HepG2 (cell line): ENCODE measurements around the gene DOCK4. TPM values are rescaled to one million over a fixed set of nuclear protein-coding genes. Genes with fewer than 3 reads are reported as not detected.

ENCODE experiments used
- CBFB ChIP-seq: sonication (generic); formaldehyde crosslinking; IDR thresholded peaks from 2 replicates; pipeline ENCODE4 v1.4.0; 2020; ENCODE audit warnings: missing genetic modification reagents
- CCDC6 ChIP-seq: sonication (generic); formaldehyde crosslinking; IDR thresholded peaks from 2 replicates; pipeline ENCODE4 v1.8.1; 2022; ENCODE audit warnings: mild to moderate bottlenecking, missing genetic modification reagents, moderate library complexity
- DMAP1 ChIP-seq: IDR thresholded peaks from 2 replicates; pipeline ENCODE4 v1.6.1; 2016
- ELF3 ChIP-seq: IDR thresholded peaks from 2 replicates; pipeline ENCODE4 v1.6.1; 2016; ENCODE audit warnings: missing genetic modification reagents, missing compliant biosample characterization
- ETV6 ChIP-seq: sonication (generic); formaldehyde crosslinking; conservative IDR thresholded peaks from 2 replicates; pipeline ENCODE4 v1.4.0; 2020; ENCODE audit warnings: missing genetic modification reagents
- GFI1 ChIP-seq: sonication (generic); formaldehyde crosslinking; IDR thresholded peaks from 2 replicates; pipeline ENCODE4 v1.5.0; 2020; ENCODE audit warnings: missing genetic modification reagents, mild to moderate bottlenecking, borderline replicate concordance
- MYC ChIP-seq: sonication (generic); formaldehyde crosslinking; IDR thresholded peaks from 2 replicates; pipeline ENCODE4 v1.9.0; 2021; ENCODE audit warnings: missing genetic modification reagents, borderline replicate concordance
- PITX1 ChIP-seq: sonication (generic); formaldehyde crosslinking; IDR thresholded peaks from 2 replicates; pipeline ENCODE4 v1.5.1; 2020; ENCODE audit warnings: mild to moderate bottlenecking, missing genetic modification reagents
- SMC3 ChIP-seq: IDR thresholded peaks from 2 replicates; pipeline ENCODE4 v1.6.1; 2011; ENCODE audit warnings: low read length, improper control_type of control experiment
- STAT5B ChIP-seq: sonication (generic); formaldehyde crosslinking; IDR thresholded peaks from 2 replicates; pipeline ENCODE4 v1.4.0; 2020; ENCODE audit warnings: missing genetic modification reagents
- ZBTB8A ChIP-seq: sonication (generic); formaldehyde crosslinking; IDR thresholded peaks from 2 replicates; pipeline ENCODE4 v1.4.0; 2020; ENCODE audit warnings: mild to moderate bottlenecking, low read depth, missing genetic modification reagents, borderline replicate concordance
- polyA plus RNA-seq, 8 experiments: library from polyadenylated mRNA; depleted of rRNA in 3 of 8; stranded (reverse) in 7 of 8; unstranded in 1 of 8; fragments of >200 nt; fragmentation: Illumina TruSeq in 4 of 8; extraction: Trizol in 4 of 8; gene quantifications; 2 replicates each; pipeline versions ENCODE4 v1.2.1 to v1.2.3, GENCODE V29; 2011 to 2016; ENCODE audit warnings: low read depth in 4 of 8, missing spikeins in 1 of 8, mixed read lengths in 1 of 8; ENCODE audit not compliant: insufficient read depth in 1 of 8
- total RNA-seq, 5 experiments: library from RNA; depleted of rRNA; stranded (reverse); fragments of >200 nt; fragmentation: Illumina TruSeq; extraction: Trizol; gene quantifications; 2 replicates each; pipeline ENCODE4 v1.2.3, GENCODE V29; 2016; ENCODE audit warnings: low read depth in 1 of 5
- TF ChIP-seq, protein P1 (sequence below): sonication (generic); formaldehyde crosslinking; IDR thresholded peaks from 2 replicates; pipeline ENCODE4 v1.4.0; 2020; ENCODE audit warnings: missing genetic modification reagents
- TF ChIP-seq, protein P2 (sequence below): sonication (generic); formaldehyde crosslinking; IDR thresholded peaks from 2 replicates; pipeline ENCODE4 v1.4.0; 2020; ENCODE audit warnings: missing genetic modification reagents, borderline replicate concordance
- TF ChIP-seq, protein P3 (sequence below): sonication (generic); formaldehyde crosslinking; IDR thresholded peaks from 2 replicates; pipeline ENCODE4 v1.4.0; 2020; ENCODE audit warnings: missing genetic modification reagents
- TF ChIP-seq, protein P4 (sequence below): sonication (generic); formaldehyde crosslinking; IDR thresholded peaks from 2 replicates; pipeline ENCODE4 v1.5.0; 2020; ENCODE audit warnings: mild to moderate bottlenecking, missing genetic modification reagents
- TF ChIP-seq, protein P5 (sequence below): sonication (generic); formaldehyde crosslinking; IDR thresholded peaks from 2 replicates; pipeline ENCODE4 v1.5.1; 2020; ENCODE audit warnings: mild to moderate bottlenecking, missing genetic modification reagents, borderline replicate concordance

The DOCK4 gene
- total and polyA plus RNA-seq, 2 of the 13 experiments (the other 11 are each of a cell fraction or from before 2014, with no cell fraction given) = 13.5 to 17.4 TPM

DNA sequence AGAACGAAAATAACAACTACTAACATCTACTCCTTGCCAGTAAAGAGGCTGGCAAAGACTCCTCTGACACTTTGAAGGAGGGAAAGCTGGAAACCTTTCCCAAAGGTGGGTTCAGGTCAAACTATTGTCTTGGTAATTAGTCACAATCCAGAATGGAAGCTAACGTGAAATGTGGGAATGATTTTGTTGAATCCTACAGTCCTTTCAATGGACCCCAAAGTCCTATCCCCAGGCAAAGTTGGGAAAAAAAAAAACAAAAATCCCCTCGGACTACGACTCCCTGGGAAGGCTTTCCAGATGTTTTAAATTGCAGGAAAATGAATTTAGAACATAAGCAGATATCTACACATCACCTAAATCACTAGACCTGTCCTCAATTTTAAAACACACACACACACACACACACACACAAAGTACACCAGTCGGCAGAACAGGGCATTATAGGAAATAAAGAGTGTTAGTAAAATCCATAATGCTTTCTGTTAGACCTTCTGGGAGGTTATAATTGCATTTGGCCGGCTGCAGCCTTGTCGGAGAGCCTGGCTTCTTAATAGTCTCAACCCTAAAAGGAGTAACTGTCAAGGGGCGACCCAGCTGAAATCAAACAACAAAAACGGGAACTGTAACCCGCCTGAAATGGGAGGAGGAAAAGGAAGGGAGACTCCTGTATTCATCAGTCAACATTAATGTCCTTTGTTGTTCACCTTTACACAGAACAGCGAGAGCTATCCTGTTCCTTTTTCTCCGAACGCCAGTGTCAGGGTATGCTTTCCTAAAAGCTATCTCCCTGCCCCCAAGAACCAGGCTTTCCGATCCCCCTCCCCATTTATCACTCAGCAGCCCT is 1.5 kb downstream of the DOCK4 start (continued):
- TF ChIP-seq CCDC6 (CRISPR knock-in tag) (no peak), DMAP1 (CRISPR knock-in tag) (no peak), CBFB (CRISPR knock-in tag) (no peak), STAT5B (CRISPR knock-in tag) (no peak), PITX1 (no peak), ELF3 (CRISPR knock-in tag) (0 out of 2 replicates have a peak, but pooled peaks have one; percentile 0), MYC (CRISPR knock-in tag) (no peak), GFI1 (0 out of 2 replicates have a peak, but pooled peaks have one; percentile 46), ZBTB8A (CRISPR knock-in tag) (no peak), ETV6 (CRISPR knock-in tag) (no peak), SMC3 (no peak)
- TF ChIP-seq, protein P1, sequence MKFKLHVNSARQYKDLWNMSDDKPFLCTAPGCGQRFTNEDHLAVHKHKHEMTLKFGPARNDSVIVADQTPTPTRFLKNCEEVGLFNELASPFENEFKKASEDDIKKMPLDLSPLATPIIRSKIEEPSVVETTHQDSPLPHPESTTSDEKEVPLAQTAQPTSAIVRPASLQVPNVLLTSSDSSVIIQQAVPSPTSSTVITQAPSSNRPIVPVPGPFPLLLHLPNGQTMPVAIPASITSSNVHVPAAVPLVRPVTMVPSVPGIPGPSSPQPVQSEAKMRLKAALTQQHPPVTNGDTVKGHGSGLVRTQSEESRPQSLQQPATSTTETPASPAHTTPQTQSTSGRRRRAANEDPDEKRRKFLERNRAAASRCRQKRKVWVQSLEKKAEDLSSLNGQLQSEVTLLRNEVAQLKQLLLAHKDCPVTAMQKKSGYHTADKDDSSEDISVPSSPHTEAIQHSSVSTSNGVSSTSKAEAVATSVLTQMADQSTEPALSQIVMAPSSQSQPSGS (CRISPR knock-in tag) = no peak
- TF ChIP-seq, protein P2, sequence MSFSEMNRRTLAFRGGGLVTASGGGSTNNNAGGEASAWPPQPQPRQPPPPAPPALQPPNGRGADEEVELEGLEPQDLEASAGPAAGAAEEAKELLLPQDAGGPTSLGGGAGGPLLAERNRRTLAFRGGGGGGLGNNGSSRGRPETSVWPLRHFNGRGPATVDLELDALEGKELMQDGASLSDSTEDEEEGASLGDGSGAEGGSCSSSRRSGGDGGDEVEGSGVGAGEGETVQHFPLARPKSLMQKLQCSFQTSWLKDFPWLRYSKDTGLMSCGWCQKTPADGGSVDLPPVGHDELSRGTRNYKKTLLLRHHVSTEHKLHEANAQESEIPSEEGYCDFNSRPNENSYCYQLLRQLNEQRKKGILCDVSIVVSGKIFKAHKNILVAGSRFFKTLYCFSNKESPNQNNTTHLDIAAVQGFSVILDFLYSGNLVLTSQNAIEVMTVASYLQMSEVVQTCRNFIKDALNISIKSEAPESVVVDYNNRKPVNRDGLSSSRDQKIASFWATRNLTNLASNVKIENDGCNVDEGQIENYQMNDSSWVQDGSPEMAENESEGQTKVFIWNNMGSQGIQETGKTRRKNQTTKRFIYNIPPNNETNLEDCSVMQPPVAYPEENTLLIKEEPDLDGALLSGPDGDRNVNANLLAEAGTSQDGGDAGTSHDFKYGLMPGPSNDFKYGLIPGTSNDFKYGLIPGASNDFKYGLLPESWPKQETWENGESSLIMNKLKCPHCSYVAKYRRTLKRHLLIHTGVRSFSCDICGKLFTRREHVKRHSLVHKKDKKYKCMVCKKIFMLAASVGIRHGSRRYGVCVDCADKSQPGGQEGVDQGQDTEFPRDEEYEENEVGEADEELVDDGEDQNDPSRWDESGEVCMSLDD = no peak
- TF ChIP-seq, protein P3, sequence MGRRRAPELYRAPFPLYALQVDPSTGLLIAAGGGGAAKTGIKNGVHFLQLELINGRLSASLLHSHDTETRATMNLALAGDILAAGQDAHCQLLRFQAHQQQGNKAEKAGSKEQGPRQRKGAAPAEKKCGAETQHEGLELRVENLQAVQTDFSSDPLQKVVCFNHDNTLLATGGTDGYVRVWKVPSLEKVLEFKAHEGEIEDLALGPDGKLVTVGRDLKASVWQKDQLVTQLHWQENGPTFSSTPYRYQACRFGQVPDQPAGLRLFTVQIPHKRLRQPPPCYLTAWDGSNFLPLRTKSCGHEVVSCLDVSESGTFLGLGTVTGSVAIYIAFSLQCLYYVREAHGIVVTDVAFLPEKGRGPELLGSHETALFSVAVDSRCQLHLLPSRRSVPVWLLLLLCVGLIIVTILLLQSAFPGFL (CRISPR knock-in tag) = no peak
- TF ChIP-seq, protein P4, sequence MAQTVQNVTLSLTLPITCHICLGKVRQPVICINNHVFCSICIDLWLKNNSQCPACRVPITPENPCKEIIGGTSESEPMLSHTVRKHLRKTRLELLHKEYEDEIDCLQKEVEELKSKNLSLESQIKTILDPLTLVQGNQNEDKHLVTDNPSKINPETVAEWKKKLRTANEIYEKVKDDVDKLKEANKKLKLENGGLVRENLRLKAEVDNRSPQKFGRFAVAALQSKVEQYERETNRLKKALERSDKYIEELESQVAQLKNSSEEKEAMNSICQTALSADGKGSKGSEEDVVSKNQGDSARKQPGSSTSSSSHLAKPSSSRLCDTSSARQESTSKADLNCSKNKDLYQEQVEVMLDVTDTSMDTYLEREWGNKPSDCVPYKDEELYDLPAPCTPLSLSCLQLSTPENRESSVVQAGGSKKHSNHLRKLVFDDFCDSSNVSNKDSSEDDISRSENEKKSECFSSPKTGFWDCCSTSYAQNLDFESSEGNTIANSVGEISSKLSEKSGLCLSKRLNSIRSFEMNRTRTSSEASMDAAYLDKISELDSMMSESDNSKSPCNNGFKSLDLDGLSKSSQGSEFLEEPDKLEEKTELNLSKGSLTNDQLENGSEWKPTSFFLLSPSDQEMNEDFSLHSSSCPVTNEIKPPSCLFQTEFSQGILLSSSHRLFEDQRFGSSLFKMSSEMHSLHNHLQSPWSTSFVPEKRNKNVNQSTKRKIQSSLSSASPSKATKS (CRISPR knock-in tag) = 0 out of 2 replicates have a peak, but pooled peaks have one; percentile 38
- TF ChIP-seq, protein P5, sequence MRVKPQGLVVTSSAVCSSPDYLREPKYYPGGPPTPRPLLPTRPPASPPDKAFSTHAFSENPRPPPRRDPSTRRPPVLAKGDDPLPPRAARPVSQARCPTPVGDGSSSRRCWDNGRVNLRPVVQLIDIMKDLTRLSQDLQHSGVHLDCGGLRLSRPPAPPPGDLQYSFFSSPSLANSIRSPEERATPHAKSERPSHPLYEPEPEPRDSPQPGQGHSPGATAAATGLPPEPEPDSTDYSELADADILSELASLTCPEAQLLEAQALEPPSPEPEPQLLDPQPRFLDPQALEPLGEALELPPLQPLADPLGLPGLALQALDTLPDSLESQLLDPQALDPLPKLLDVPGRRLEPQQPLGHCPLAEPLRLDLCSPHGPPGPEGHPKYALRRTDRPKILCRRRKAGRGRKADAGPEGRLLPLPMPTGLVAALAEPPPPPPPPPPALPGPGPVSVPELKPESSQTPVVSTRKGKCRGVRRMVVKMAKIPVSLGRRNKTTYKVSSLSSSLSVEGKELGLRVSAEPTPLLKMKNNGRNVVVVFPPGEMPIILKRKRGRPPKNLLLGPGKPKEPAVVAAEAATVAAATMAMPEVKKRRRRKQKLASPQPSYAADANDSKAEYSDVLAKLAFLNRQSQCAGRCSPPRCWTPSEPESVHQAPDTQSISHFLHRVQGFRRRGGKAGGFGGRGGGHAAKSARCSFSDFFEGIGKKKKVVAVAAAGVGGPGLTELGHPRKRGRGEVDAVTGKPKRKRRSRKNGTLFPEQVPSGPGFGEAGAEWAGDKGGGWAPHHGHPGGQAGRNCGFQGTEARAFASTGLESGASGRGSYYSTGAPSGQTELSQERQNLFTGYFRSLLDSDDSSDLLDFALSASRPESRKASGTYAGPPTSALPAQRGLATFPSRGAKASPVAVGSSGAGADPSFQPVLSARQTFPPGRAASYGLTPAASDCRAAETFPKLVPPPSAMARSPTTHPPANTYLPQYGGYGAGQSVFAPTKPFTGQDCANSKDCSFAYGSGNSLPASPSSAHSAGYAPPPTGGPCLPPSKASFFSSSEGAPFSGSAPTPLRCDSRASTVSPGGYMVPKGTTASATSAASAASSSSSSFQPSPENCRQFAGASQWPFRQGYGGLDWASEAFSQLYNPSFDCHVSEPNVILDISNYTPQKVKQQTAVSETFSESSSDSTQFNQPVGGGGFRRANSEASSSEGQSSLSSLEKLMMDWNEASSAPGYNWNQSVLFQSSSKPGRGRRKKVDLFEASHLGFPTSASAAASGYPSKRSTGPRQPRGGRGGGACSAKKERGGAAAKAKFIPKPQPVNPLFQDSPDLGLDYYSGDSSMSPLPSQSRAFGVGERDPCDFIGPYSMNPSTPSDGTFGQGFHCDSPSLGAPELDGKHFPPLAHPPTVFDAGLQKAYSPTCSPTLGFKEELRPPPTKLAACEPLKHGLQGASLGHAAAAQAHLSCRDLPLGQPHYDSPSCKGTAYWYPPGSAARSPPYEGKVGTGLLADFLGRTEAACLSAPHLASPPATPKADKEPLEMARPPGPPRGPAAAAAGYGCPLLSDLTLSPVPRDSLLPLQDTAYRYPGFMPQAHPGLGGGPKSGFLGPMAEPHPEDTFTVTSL (CRISPR knock-in tag) = no peak
